ENCODE results near the gene PDE3B. TPM values are rescaled to one million over a fixed set of nuclear protein-coding genes. Genes with fewer than 3 reads are reported as not detected.

Gene PDE3B
- total and polyA plus RNA-seq, 2 of the 4 experiments (the other 2 are of a cell fraction): 0.21 to 1.3 TPM

GRCh38 chr11:14775897-14776296 lies 132.3 kb downstream of the PDE3B start:
- CTCF ChIA-PET: no interaction called here
- intact Hi-C loops (cut with micrococcal nuclease): no loop called here
- H2BK20ac ChIP-seq (ENCODE audit: low read depth, low read length): no peak overlapping the region

More at GRCh38 chr11:14775897-14776296, 132.3 kb downstream of the PDE3B start:
- Histone ChIP-seq H2BK15ac (ENCODE audit: low read depth, low read length) (no peak overlapping the region), H3K4me3 (ENCODE audit: insufficient read depth, low read depth, low read length) (no peak overlapping the region), H3K79me1 (ENCODE audit: low read depth in 1 of 2, low read length in 2 of 2) (no peaks in the 10 kb centered on the region), H4K91ac (ENCODE audit: insufficient read depth, low read depth, low read length) (no peak overlapping the region), H3K27me3 (ENCODE audit: control insufficient read depth, insufficient read depth, low read length) (no peaks in the 10 kb centered on the region), H3K9me1 (ENCODE audit: insufficient read depth, low read length) (no peaks in the 10 kb centered on the region), H3K36me3 (ENCODE audit: control insufficient read depth, insufficient read depth, low read length) (no peaks in the 10 kb centered on the region), H3K4me1 (ENCODE audit: control insufficient read depth, insufficient read depth, low read length) (no peaks in the 10 kb centered on the region), H3K27ac (ENCODE audit: insufficient read depth, low read length) (no peak overlapping the region), H3K18ac (ENCODE audit: low read depth, low read length) (no peak overlapping the region), H4K8ac (ENCODE audit: low read depth in 2 of 2, low read length in 2 of 2) (no peak overlapping the region), H2BK120ac (ENCODE audit: low read depth, low read length) (no peak overlapping the region), H3K9ac (ENCODE audit: low read depth, low read length) (no peak overlapping the region), H3K4ac (ENCODE audit: low read depth, low read length) (no peak overlapping the region), H3K23ac (ENCODE audit: low read depth, low read length) (no peak overlapping the region), H3K4me2 (ENCODE audit: low read depth, low read length) (no peak overlapping the region), H2AK9ac (replicated peaks; ENCODE audit: low read depth, low read length, poor library complexity) (no peak overlapping the region), H2BK5ac (ENCODE audit: low read depth, low read length, poor library complexity, severe bottlenecking) (no peak overlapping the region), H3K9me3 (ENCODE audit: control insufficient read depth, insufficient read depth, low read length) (no peaks in the 10 kb centered on the region), H3K14ac (replicated peaks; ENCODE audit: low read depth, low read length) (no peak overlapping the region), H4K20me1 (ENCODE audit: insufficient read depth, low read length) (no peaks in the 10 kb centered on the region), H4K5ac (ENCODE audit: low read depth, low read length) (no peak overlapping the region), H2AFZ (replicated peaks; ENCODE audit: low read length, poor library complexity) (no peak overlapping the region), H2AK5ac (ENCODE audit: low read depth, low read length) (no peak overlapping the region), H3K56ac (ENCODE audit: extremely low read depth, insufficient read depth, low read length) (no peak overlapping the region)
- POLR2A ChIA-PET (ENCODE audit: unreplicated experiment): no interaction called here
- dilution Hi-C loops (cut with HindIII; ENCODE audit: low sequenced_read_pairs, unreplicated experiment): no loop called here
- in situ Hi-C loops (cut with MboI; ENCODE audit: low sequenced_read_pairs): no loop called here
- ATAC-seq (ENCODE audit: low read depth) (no peak), DNase-seq (no peak)
- no TSS peak for BruUV-seq (replicated peaks)
- TF ChIP-seq CEBPB (IDR thresholded peaks at IDR 0.05; ENCODE audit: low read depth, low read length): no peak
- no peak for TF ChIP-seq POLR2A (IDR thresholded peaks at IDR 0.05; ENCODE audit: low read depth, low read length)
- no peak for TF ChIP-seq BHLHE40 (IDR thresholded peaks at IDR 0.05; ENCODE audit: low read depth, low read length)
- no peak for TF ChIP-seq SMC3 (IDR thresholded peaks at IDR 0.05; ENCODE audit: low read depth, low read length)
- TF ChIP-seq NFE2L2 (IDR thresholded peaks at IDR 0.05; ENCODE audit: low read depth, low read length): no peak
- no peak for TF ChIP-seq RAD21 (IDR thresholded peaks at IDR 0.05; ENCODE audit: low read length)
- TF ChIP-seq CTCF (conservative IDR thresholded peaks at IDR 0.05; ENCODE audit: low read depth, low read length): no peak
- TF ChIP-seq MAFK (IDR thresholded peaks at IDR 0.05; ENCODE audit: low read depth, low read length): no peak
- TF ChIP-seq CHD1 (IDR thresholded peaks at IDR 0.05; ENCODE audit: low read depth, low read length): no peak
- no peak for TF ChIP-seq RFX5 (IDR thresholded peaks at IDR 0.05; ENCODE audit: low read depth, low read length)
- no peak for TF ChIP-seq MAZ (IDR thresholded peaks at IDR 0.05; ENCODE audit: borderline replicate concordance, low read depth, low read length)
- TF ChIP-seq MXI1 (IDR thresholded peaks at IDR 0.05; ENCODE audit: borderline replicate concordance, low read depth, low read length): no peak
- no peak for TF ChIP-seq RCOR1 (IDR thresholded peaks at IDR 0.05; ENCODE audit: insufficient replicate concordance, low read length)
- TF ChIP-seq, protein P1, sequence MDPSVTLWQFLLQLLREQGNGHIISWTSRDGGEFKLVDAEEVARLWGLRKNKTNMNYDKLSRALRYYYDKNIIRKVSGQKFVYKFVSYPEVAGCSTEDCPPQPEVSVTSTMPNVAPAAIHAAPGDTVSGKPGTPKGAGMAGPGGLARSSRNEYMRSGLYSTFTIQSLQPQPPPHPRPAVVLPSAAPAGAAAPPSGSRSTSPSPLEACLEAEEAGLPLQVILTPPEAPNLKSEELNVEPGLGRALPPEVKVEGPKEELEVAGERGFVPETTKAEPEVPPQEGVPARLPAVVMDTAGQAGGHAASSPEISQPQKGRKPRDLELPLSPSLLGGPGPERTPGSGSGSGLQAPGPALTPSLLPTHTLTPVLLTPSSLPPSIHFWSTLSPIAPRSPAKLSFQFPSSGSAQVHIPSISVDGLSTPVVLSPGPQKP (IDR thresholded peaks at IDR 0.05; ENCODE audit: borderline replicate concordance, low read depth, low read length): no peak
- no peak for TF ChIP-seq USF2 (IDR thresholded peaks at IDR 0.05; ENCODE audit: low read depth, low read length)
- TF ChIP-seq FOS (IDR thresholded peaks at IDR 0.05; ENCODE audit: low read depth, low read length): no peak

All from IMR-90 (cell line).